Measurements from ENCODE around the gene TAP1.

The TAP1 gene

DNA sequence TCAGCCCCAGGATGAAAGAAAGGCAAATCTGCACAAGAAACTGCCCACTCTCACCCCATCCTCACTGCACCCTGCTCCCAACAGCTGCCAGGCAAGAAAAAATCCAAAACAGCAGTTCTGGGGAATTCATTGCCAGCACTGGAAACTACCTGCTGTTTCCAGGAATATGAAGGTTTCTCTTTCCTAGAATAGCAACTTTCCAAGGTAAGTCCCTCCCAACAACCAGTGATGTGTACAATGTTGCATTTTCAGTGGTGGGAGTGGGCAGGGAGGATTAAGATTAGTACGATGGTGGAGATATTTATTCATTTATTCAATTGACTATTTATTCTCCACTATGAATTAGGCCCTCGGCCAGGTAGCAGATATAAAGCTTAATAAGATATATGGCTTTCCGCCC is 26.5 kb downstream of the TAP1 start:
- Histone ChIP-seq H3K27ac (replicated peaks) (no peak overlapping the region), H3K27me3 (ENCODE audit: insufficient read depth, poor library complexity, severe bottlenecking) (no peaks in the 10 kb centered on the region), H3K4me3 (replicated peaks; ENCODE audit: insufficient read depth, low read length) (no peak overlapping the region)
- TF ChIP-seq, protein P1, sequence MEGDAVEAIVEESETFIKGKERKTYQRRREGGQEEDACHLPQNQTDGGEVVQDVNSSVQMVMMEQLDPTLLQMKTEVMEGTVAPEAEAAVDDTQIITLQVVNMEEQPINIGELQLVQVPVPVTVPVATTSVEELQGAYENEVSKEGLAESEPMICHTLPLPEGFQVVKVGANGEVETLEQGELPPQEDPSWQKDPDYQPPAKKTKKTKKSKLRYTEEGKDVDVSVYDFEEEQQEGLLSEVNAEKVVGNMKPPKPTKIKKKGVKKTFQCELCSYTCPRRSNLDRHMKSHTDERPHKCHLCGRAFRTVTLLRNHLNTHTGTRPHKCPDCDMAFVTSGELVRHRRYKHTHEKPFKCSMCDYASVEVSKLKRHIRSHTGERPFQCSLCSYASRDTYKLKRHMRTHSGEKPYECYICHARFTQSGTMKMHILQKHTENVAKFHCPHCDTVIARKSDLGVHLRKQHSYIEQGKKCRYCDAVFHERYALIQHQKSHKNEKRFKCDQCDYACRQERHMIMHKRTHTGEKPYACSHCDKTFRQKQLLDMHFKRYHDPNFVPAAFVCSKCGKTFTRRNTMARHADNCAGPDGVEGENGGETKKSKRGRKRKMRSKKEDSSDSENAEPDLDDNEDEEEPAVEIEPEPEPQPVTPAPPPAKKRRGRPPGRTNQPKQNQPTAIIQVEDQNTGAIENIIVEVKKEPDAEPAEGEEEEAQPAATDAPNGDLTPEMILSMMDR (IDR thresholded peaks at IDR 0.05; ENCODE audit: insufficient read depth, low read length): no peak
- no peak for TF ChIP-seq POLR2AphosphoS5 (IDR thresholded peaks at IDR 0.05; ENCODE audit: low read depth)
- no peak for TF ChIP-seq SPI1 (IDR thresholded peaks at IDR 0.05; ENCODE audit: borderline replicate concordance, low read depth)
- TF ChIP-seq, protein P2, sequence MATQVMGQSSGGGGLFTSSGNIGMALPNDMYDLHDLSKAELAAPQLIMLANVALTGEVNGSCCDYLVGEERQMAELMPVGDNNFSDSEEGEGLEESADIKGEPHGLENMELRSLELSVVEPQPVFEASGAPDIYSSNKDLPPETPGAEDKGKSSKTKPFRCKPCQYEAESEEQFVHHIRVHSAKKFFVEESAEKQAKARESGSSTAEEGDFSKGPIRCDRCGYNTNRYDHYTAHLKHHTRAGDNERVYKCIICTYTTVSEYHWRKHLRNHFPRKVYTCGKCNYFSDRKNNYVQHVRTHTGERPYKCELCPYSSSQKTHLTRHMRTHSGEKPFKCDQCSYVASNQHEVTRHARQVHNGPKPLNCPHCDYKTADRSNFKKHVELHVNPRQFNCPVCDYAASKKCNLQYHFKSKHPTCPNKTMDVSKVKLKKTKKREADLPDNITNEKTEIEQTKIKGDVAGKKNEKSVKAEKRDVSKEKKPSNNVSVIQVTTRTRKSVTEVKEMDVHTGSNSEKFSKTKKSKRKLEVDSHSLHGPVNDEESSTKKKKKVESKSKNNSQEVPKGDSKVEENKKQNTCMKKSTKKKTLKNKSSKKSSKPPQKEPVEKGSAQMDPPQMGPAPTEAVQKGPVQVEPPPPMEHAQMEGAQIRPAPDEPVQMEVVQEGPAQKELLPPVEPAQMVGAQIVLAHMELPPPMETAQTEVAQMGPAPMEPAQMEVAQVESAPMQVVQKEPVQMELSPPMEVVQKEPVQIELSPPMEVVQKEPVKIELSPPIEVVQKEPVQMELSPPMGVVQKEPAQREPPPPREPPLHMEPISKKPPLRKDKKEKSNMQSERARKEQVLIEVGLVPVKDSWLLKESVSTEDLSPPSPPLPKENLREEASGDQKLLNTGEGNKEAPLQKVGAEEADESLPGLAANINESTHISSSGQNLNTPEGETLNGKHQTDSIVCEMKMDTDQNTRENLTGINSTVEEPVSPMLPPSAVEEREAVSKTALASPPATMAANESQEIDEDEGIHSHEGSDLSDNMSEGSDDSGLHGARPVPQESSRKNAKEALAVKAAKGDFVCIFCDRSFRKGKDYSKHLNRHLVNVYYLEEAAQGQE (IDR thresholded peaks at IDR 0.05; ENCODE audit: insufficient replicate concordance, low read depth): no peak
- no peak for DNase-seq (ENCODE audit: low read depth in 1 of 2, low spot score in 1 of 2)

DNA sequence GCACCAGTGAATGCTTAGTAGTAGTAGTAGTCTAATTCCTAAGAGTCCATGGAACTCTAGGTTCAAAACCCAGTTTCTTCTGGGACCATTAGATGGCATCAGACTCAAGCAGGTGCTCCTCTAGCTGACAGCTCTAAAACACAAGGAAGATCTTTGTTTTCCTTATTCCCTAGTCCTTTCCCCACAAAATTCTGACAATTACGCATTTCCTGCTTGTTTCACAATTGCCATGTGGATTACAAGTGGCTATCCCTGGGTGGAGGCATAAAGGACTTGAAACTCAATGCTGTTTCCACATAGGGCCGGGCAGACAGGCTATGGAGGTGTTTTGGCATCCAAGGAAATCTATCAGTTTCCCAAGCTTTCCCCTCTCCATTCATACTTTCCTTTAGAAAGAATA is 27.5 kb downstream of the TAP1 start:
- H3K27me3 ChIP-seq (ENCODE audit: insufficient read depth, poor library complexity, severe bottlenecking): no peaks in the 10 kb centered on the region
- H3K4me3 ChIP-seq (replicated peaks; ENCODE audit: insufficient read depth, low read length): no peak overlapping the region
- H3K27ac ChIP-seq (replicated peaks): no peak overlapping the region
- TF ChIP-seq, protein P1 (IDR thresholded peaks at IDR 0.05; ENCODE audit: insufficient read depth, low read length): no peak
- no peak for TF ChIP-seq SPI1 (IDR thresholded peaks at IDR 0.05; ENCODE audit: borderline replicate concordance, low read depth)
- TF ChIP-seq, protein P2 (IDR thresholded peaks at IDR 0.05; ENCODE audit: insufficient replicate concordance, low read depth): no peak
- TF ChIP-seq POLR2AphosphoS5 (IDR thresholded peaks at IDR 0.05; ENCODE audit: low read depth): no peak
- TF ChIP-seq GABPA (IDR thresholded peaks at IDR 0.05; ENCODE audit: low read depth): no peak
- no peak for DNase-seq (ENCODE audit: low read depth in 1 of 2, low spot score in 1 of 2)

DNA sequence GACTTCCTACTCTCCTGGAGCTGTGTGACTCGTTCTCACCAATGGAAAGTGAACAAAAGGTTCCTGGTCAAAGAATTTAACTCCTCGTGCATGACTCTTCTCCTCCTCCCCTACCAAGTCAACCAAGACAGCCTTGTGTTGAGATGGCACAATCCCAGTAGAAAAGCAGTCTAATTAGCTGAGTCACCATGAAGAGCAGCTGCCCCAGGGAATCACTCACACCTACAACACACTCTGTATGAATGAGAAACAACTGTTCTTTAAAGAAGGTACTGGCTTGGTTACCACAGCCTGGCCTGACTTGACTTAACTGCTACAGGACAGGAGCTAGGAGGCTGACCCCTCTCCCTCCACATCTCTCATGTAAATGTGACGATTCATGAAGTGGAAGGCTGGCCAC is 33.8 kb downstream of the TAP1 start:
- DNase-seq (ENCODE audit: low read depth in 1 of 2, low spot score in 1 of 2): no peak
- Histone ChIP-seq H3K27me3 (ENCODE audit: insufficient read depth, poor library complexity, severe bottlenecking) (no peaks in the 10 kb centered on the region), H3K27ac (replicated peaks) (no peak overlapping the region), H3K4me3 (replicated peaks; ENCODE audit: insufficient read depth, low read length) (no peak overlapping the region)
- TF ChIP-seq POLR2AphosphoS5 (IDR thresholded peaks at IDR 0.05; ENCODE audit: low read depth) (no peak), SPI1 (IDR thresholded peaks at IDR 0.05; ENCODE audit: borderline replicate concordance, low read depth) (no peak), GABPA (IDR thresholded peaks at IDR 0.05; ENCODE audit: low read depth) (no peak)
- TF ChIP-seq, protein P1 (IDR thresholded peaks at IDR 0.05; ENCODE audit: insufficient read depth, low read length): no peak
- TF ChIP-seq, protein P2 (IDR thresholded peaks at IDR 0.05; ENCODE audit: insufficient replicate concordance, low read depth): no peak
